GM10847 (cell line): ENCODE measurements around the gene TTC24.

Experiments used
- POLR2A ChIP-seq: IDR thresholded peaks from 2 replicates; pipeline ENCODE4 v1.6.1; 2011; ENCODE audit not compliant: insufficient read length; ENCODE audit errors: extremely low read depth

Gene TTC24

DNA sequence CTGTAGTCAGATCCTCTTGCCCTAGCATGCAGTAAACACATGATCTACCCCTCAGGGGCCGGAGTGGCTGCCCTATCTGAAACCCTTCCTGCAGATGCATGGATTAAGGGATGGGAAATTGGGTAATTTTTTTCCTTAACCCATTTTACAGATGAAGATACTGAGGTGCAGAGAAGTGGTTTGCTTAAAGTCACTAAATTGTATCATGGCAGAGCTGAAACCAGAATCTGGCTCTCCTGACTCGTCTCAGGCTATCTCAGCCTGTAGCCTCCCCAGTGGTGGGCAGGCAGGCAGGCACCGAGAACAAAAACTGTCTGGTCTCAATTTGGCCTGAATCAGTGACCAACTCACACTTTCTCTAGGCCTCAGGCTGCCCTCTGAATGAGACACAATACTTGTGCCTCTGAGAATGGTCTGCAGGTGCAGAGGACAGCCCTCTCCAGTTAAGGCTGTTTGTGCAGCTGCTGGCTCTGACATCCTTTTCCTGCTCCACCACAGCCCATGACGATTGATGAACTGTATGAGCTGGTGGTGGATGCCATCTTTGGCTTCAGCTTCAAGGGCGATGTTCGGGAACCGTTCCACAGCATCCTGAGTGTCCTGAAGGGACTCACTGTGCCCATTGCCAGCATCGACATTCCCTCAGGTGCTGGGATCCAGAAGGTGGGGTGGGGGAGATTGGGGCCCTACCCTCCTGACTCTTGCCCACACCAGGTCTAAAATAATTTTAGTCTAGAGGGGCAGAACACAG, 13.6 kb downstream of the TTC24 start:
- TF ChIP-seq POLR2A = no peak

DNA sequence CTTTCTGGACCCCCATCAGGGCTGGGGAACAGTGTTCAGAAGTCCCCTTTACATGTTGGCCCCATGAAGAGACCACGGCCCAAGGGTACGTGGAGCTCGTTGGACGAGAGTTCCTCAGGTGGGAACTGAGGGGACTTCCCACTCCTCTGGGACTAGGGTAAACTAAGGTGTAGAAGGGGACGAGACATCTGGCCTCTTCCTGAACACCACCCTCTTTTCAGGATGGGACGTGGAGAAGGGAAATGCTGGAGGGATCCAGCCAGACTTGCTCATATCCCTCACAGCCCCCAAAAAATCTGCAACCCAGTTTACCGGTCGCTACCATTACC, 14.1 kb downstream of the TTC24 start:
- no peak for TF ChIP-seq POLR2A

DNA sequence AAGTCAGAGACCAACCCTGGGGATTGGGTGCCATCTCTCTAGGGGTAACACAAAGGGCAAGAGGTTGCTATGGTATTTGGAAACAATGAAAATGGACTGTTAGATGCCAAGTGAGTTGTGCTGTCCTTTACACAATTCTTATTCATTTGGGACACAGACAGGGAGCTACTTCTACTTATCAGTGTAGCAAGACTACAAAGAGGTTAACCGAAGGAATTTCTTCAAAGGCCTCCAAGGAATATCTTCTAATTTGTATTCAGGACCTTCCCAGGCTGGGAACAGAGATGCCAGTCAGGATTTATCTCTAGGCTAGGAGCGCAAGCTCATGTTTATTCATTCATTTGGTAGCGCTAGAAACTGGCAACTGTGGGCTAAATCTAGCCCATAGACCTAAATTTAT, 14.7 kb downstream of the TTC24 start:
- TF ChIP-seq POLR2A = no peak

DNA sequence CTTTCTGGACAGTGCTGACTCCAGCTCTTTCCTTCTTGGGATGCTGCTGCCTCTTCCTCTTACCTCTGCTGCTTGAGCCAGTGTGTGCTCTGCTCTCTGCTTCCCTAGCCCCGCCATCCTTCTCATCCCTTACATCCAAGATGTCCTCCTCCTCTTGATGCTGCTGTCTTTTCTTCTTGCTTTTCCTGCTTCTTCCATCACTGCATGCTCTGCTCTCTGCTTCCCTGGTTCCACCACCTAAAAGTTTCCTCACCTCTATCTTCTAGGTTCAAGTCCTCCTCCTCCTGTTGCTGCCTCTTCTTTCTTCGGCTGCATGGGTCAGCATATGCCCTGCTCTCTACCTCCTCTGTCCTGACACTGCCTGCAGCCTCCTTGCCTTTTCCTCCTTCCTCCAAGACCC, 15.5 kb downstream of the TTC24 start:
- no peak for TF ChIP-seq POLR2A

DNA sequence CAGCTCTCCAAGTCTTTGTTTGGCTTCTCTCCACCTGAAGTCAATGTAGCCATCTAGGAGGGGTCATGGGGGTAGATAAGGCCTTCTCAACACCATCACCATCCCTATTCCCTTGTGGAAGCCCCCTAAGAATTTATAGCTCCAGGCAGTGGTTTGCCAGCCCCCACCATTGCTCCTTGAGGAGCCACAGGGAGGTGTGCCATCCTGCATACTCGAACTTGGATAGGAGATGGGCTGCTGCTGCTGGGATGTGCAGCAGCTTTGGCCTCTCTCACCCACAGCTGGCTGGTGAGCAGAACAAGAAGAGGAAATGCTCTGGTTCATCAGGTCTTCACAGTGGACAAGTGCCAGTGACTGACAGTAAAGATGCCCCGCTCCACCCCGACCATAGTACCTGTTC, 16.9 kb downstream of the TTC24 start:
- TF ChIP-seq POLR2A = no peak

DNA sequence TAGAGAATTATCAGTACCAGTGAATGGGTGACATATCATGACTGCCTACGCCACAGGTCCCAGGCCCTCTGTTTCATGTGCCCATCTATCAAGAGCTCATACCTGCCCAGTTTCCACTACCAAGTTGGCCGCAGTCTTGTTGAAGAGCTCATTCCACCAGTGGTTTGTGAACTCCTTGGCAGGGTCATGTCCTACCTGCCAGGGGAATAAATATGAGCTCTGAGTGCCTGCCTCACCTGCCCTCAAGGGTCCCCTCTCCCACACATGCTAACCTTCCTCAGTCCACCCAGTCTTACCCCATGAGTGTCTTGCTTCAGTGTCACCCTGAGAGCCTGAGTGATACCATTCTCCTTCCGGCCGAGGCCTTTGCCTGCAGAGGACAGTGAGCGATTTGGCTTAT, 18.6 kb downstream of the TTC24 start:
- TF ChIP-seq POLR2A = no peak

DNA sequence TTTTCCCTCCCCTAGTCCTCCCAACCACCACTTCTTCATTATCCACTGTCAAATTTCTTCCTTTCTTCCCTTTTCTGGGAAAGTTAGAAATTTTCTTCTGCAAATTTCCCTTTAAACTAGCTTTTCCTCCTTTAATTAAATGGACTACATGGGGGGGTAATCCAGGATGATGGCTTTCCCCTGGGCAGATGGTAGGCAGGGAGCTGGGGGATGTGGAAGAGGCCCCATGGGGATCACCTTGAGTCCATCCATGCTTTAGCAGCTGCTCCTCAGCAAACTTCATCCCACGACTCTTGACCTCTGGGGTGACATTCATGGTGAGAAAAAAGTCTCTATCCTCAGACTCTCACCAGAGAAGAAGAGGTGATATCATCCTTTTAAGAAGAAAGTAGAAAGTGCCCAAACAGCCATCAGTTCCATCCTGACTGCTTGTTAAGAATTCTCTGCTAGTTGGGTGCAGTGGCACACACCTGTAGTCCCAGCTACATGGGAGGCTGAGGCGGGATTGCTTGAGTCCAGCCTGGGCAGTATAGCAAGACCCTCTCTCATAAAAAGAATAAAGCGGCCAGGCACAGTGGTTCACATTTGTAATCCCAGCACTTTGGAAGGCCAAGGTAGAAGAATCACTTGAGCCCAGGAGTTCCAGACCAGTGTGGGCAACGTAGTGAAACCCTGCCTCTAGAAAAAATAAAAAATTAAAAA, 19.4 kb downstream of the TTC24 start:
- TF ChIP-seq POLR2A = no peak

DNA sequence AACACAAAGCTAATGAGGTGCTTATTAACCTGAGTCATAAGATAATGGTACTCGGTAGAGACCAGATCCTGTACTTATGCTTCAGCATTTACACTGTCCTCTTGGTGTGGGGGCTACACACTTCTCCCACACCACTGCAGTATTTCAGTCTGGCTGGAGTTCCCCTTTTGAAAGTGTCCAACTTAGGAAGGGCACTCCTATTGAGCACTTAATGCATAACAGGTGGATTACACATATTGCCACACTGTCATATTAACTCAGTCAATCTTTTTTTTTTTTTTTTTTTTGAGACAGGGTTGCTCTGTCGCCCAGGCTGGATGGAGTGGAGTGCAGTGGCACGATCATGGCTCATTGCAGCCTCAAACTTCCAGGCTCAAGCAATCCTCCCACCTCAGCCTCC, 20.3 kb downstream of the TTC24 start:
- TF ChIP-seq POLR2A = no peak

DNA sequence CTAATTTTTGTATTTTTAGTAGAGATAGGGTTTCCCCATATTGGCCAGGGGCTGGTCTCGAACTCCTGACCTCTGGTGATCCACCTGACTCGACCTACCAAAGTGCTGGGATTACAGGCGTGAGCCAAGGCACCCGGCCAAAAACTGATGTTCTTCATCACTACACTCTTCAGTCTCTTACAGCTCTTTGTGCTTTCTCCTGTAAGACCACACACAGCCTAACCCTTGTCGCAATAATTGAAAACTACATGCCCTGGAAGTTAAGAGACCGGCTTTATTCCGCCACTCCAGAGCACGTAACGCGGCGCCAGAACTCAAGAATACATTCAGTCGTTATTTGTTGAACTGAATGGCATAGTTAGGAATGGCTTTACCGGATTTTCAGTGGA, 21.2 kb downstream of the TTC24 start:
- no peak for TF ChIP-seq POLR2A

DNA sequence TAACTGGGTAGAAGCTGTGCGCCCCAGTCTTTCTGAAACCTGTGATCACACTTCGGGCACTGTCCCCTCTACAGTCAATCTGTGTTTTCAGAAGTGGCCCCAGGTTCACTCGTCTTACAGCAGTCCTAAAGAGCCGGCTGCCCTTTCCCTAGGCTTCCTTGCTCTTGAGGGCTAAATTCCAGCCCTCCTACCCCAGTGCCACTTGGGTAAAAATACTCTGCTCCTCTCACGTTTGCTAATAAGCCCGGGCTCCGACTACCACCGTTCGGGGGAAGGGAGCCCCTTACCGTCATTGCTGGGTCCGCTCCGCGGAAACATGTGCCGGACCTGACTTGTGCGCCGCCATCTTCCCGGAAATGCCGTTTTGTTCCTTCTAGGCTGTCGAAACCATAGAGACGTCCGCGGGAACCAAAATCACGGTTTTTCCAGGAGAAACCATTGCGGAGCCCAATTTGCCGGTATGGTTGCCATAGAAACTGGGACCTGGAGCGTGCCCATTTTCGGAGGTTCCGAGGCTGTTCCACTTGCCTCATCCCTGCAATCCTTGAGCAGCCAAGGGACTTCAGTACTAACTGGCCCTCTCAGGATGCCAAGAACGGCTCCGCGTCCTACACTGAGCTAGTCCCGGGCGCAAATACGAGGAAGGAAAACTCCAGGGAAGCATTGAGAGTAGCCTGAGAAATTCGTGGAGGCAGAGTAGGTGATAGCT, 21.8 kb downstream of the TTC24 start, which contains the start of gene GPATCH4:
GPATCH4 (minus strand) TSS at position 358 of the 709 bp plus-strand sequence.
- TF ChIP-seq POLR2A = peak; percentile 63

DNA sequence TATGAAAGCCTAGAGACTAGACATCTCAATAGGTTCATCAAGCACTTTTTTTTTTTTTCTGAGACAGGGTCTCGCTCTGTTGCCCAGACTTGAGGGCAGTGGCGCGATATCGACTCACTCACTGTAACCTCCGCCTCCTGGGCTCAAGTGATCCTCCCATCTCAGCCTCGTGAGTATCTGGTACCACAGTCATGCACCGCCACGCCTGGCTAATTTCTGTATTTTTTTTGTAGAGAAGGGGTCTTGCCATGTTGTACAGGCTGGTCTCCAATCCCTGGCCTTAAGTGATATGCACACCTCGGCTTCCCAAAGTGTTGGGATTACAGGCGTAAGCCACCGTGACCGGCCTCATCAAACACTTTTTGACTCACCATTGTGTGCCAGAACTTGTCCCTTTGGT, 22.4 kb downstream of the TTC24 start:
- TF ChIP-seq POLR2A = no peak

DNA sequence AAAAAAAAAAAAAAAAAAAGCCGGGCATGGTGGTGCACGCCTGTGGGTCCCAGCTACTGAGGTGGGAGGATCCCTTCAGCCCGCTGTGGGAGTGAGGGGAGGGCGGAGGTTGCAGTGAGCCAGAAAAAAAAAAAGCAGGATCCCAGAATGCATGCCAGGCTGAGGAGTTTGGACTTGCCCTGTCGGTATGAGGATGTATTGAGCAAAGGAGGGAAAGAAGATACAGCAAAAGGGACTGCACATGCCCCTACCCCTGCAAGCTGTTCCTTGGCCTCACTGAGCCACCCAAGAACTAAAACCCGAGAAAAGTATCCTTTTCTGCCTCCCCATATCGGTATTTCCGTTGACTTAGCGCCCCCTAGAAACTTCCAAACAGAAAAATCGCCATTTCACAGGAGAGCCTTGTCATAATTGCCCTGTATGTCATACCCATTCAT, 23.1 kb downstream of the TTC24 start:
- no peak for TF ChIP-seq POLR2A

DNA sequence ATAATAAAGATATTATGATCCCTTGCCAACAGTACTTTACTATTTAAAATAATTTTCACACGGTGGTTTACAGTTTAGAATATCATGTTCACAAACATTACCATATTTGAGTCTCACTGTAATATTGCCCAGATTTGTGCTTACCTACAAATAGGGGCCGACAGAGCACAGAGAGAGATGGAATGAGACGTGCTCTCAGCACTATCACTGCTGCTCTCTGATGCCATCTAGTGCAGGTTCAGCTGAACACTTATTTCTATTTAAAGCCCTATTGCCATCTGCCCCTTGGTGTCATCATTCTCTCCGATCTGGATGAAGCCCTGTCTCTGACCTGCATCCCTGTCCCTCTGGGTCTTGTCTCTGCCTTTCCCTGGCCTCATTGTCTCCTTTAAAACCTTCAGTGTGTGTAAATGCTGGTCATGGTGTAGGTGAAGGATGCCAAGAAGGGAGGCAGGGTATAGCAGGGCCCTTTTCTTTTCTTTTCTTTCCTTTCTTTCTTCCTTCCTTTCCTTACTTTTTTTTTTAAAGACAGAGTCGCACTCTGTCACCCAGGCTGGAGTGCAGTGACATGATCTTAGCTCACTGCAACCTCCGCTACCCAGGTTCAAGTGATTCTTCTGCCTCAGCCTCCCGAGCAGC, 28.6 kb downstream of the TTC24 start:
- no peak for TF ChIP-seq POLR2A

DNA sequence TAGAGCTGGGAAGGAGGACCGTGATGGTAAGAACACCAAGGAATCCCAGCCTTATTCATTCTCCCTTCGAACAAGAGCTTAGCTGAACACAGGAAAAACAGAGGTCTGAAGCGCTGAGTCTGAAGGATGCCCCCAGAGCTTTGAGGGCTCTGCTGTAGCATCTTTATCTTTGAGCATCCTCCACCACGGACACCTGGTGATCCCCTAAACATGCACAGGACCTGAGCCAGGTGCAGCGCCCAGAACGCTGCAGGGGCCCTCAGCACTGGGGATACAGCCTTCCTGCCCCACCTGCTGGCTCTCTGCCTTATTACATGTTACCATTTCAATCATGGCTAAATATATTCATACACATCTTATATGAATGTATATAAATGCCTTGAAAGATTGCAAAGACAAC, 29.5 kb downstream of the TTC24 start:
- no peak for TF ChIP-seq POLR2A

DNA sequence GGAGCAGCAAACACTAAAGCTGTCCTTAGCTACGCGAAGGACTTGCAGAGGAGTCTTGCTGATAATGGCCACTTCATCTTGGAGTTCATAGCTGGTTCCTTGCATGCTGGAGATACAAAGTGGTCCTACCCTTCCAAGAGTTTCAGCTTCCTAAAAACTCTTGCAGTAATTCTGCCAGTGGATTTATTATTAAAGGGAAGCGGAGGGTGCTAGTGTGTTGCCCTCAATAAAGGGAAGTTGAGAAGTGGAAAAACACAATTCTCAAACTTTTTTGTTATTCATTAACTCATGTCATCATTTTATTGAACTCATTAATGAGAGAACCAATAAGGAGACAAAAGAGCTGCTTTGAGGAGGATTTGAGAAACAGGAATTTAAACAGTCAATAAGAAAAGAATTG, 33.1 kb downstream of the TTC24 start:
- TF ChIP-seq POLR2A = no peak

DNA sequence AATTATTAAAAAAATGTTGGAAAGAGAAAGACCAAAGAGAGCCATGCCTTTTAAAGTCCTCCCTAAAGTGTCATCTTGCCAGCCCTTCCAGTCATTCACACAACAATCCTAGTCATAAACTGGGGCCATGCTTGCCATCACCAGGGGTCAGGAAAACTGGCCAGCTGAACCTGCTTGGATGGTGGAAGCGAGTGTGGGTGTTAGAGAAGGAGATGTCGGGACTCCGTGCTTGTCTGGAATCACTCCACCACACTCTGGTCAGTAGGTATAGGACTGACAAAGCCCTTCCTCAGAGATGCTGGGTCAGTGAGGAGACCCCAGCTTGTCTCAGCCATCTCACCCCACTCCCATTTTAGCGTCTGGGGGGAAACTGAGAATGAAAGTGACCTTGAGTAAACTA, 36.4 kb downstream of the TTC24 start:
- no peak for TF ChIP-seq POLR2A
